GM10248 (cell line): ENCODE results near the gene WDTC1.

Experiments
- CTCF ChIA-PET: fragments of 300-600 bp; sonication (Branson Sonifier 250); formaldehyde crosslinking; extraction: SDS; loops from one replicate; lab custom pipeline; 2021; ENCODE audit warnings: antibody characterized with exemption; lab: Yijun Ruan, JAX
- POLR2A ChIA-PET: fragments of 350-650 bp; sonication (Branson Sonifier 250); formaldehyde crosslinking; extraction: SDS; loops from one replicate; lab custom pipeline; 2020; ENCODE audit warnings: antibody characterized with exemption; lab: Yijun Ruan, JAX
- DNase-seq: peaks from one replicate; pipeline ENCODE4 v3.0.0; 2012; ENCODE audit errors: extremely low spot score
- CTCF ChIP-seq: IDR thresholded peaks from 2 replicates; pipeline ENCODE4 v1.5.1; 2012; ENCODE audit warnings: mild to moderate bottlenecking, low read depth; ENCODE audit errors: extremely low read depth, missing control alignments, control extremely low read depth

WDTC1 gene

DNA sequence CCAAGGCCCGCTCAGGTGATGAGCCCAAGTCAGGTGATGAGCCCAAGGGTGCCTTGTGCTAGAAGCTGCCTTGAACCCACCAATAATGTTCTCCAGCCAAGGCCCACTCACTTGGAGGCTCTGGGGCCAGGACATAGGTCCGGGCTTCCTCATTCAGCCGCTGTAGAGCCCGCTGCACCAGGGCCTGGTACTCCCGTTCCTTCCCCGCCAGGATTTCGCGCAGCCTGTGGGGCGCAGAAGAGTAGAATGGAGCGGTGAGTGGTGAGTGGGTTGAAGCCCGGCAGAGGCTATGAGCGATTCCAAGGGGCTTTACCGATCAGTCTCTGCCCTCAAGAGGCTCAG, 121.8 kb downstream of the WDTC1 start:
- ChIA-PET POLR2A (no interaction called here), CTCF (interaction anchor here (1.1 to 9.1 kb wide), 14 partner anchors 13 to 305 kb away, joined by 3 to 112 read pairs (median 16); partner anchors contain the start of genes CD164L2, GPR3, MAP3K6 and SYTL1)
- no peak for TF ChIP-seq CTCF
- DNase-seq = no peak

DNA sequence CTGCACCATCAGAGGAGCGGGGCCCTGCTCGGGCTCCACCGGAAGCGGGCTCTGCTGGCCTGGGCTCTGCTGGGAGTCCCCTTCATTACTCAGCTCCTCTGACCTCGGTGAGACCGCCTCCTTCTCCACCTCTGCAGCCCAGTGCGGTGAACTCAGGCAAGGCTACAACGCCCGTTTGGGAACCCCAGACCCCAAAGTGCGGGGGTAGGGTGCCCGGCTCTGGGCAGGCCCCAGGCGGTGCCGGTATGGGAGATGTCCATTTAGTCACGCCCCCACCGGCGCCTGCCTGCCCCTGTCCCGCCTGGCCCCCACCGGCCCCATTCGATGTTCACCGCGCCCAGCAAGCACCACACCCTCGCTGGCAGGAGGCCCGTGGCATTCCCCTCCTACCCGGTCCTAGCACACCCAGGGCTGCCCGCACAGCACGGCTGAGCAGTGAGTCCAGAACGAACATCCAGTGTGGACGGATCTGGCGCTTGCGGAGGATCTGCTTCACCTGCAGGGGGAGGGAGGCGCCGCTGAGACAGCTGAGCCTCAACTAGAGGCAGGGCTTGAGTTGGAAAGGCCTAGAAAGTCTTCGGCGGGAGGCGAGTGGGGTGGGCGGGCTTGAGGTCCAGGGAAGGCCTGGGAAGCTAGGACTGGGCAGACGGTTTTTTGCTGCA, 122.3 kb downstream of the WDTC1 start:
- no peak for TF ChIP-seq CTCF
- CTCF ChIA-PET = interaction anchor here (0.7 to 9.1 kb wide), 33 partner anchors 8 to 304 kb away, joined by 3 to 112 read pairs (median 4); partner anchors contain the start of genes CD164L2, FCN3, GPR3 and MAP3K6
- POLR2A ChIA-PET = no interaction called here
- no peak for DNase-seq

- CTCF ChIA-PET = interaction anchor here (0.7 to 9.1 kb wide), 37 partner anchors 9 to 304 kb away, joined by 3 to 112 read pairs (median 4); partner anchors contain the start of genes AHDC1, CD164L2, FCN3 and GPR3
- POLR2A ChIA-PET = no interaction called here
- peak; percentile 93 for DNase-seq
- TF ChIP-seq CTCF = peak; percentile 97
Observed at GRCh38 chr1:27357281-27358037, 123.0 kb downstream of the WDTC1 start.
